ENCODE data around the gene DMRTB1.

DMRTB1 gene

DNA sequence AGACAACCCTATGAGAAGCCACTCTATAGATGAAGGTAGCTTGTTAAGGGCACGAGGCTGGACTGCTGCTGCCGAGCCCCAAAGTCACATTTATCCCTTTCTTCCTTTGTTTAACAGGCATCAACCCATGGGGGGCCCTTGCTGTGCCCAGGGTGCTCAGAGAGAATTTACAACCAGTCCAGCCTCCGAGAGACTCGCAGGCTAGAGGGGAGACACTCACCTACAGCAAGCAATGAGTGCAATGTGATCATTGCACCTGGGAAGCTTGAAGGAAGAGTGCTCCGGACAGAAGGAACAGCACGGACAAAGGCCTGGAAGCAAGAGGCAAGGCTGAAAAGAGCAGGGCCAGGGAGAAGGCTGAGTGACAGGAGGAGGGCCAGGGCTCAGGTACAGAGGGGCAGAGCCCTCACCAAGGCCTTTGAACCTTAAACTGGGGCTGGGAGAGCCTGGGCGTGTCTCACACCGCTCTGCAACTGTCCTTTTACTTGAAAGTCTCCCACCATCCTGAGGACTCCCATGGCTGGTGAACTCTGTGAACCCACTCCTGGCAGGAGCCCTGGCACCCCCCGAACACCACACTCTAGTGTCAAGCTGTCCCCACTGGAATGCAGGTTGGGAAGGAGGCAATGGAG is 27.3 kb downstream of the DMRTB1 start:
- H3K4me2 ChIP-seq (ENCODE audit: low read length), result no peak overlapping the region
- H3K9me2 ChIP-seq (replicated peaks; ENCODE audit: control insufficient read depth, low read length), result no peaks in the 10 kb centered on the region
- no peaks in the 10 kb centered on the region for H3K79me2 ChIP-seq (ENCODE audit: control insufficient read depth, low read length)
- TF ChIP-seq EZH2phosphoT487 (IDR thresholded peaks at IDR 0.05; ENCODE audit: borderline replicate concordance, low read length), result no peak
- TF ChIP-seq, protein P1, sequence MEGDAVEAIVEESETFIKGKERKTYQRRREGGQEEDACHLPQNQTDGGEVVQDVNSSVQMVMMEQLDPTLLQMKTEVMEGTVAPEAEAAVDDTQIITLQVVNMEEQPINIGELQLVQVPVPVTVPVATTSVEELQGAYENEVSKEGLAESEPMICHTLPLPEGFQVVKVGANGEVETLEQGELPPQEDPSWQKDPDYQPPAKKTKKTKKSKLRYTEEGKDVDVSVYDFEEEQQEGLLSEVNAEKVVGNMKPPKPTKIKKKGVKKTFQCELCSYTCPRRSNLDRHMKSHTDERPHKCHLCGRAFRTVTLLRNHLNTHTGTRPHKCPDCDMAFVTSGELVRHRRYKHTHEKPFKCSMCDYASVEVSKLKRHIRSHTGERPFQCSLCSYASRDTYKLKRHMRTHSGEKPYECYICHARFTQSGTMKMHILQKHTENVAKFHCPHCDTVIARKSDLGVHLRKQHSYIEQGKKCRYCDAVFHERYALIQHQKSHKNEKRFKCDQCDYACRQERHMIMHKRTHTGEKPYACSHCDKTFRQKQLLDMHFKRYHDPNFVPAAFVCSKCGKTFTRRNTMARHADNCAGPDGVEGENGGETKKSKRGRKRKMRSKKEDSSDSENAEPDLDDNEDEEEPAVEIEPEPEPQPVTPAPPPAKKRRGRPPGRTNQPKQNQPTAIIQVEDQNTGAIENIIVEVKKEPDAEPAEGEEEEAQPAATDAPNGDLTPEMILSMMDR (IDR thresholded peaks at IDR 0.05; ENCODE audit: low read depth, low read length, poor library complexity, severe bottlenecking), result no peak
- no peaks in the 10 kb centered on the region for H3K27me3 ChIP-seq (ENCODE audit: control insufficient read depth, low read length)
- no peak overlapping the region for H3K27ac ChIP-seq (ENCODE audit: low read depth, low read length)
- no peaks in the 10 kb centered on the region for H3K9me3 ChIP-seq (ENCODE audit: control insufficient read depth, insufficient read depth, low read length)
- H3K4me1 ChIP-seq (ENCODE audit: control insufficient read depth, low read length), result no peaks in the 10 kb centered on the region
- H3K36me3 ChIP-seq (ENCODE audit: control insufficient read depth, low read length), result no peaks in the 10 kb centered on the region
- H3K4me3 ChIP-seq (ENCODE audit: low read length), result no peak overlapping the region
- no peaks in the 10 kb centered on the region for H3F3A ChIP-seq (ENCODE audit: control insufficient read depth, insufficient read depth)
- H4K20me1 ChIP-seq (ENCODE audit: control insufficient read depth, insufficient read depth, low read depth, low read length), result no peaks in the 10 kb centered on the region

DNA sequence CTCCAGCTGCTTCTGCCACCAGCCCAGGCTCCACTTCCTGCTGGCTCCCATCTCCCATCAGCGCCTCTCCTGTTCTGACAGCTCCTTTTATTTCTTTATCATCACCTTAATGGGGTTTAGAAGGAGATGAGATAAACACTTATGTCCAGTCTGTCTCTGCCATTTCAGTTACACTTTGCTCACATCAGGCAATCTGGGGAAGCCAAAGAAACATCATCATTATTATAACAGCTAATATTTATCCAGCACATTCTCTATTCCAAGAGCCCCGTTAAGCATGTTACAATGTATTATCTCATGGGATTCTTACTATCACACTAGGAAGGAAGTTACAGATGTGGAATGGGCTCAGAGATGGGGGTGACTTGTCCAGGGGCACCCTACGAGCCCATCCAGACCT is 31.2 kb downstream of the DMRTB1 start:
- Histone ChIP-seq H3F3A (ENCODE audit: control insufficient read depth, insufficient read depth) (no peaks in the 10 kb centered on the region), H3K4me1 (ENCODE audit: control insufficient read depth, low read length) (no peaks in the 10 kb centered on the region), H3K27me3 (ENCODE audit: control insufficient read depth, low read length) (no peaks in the 10 kb centered on the region), H3K4me3 (ENCODE audit: low read length) (no peak overlapping the region), H3K4me2 (ENCODE audit: low read length) (no peak overlapping the region), H3K9me2 (replicated peaks; ENCODE audit: control insufficient read depth, low read length) (no peaks in the 10 kb centered on the region), H3K9me3 (ENCODE audit: control insufficient read depth, insufficient read depth, low read length) (no peaks in the 10 kb centered on the region), H4K20me1 (ENCODE audit: control insufficient read depth, insufficient read depth, low read depth, low read length) (no peaks in the 10 kb centered on the region), H3K36me3 (ENCODE audit: control insufficient read depth, low read length) (no peaks in the 10 kb centered on the region), H3K27ac (ENCODE audit: low read depth, low read length) (no peak overlapping the region), H3K79me2 (ENCODE audit: control insufficient read depth, low read length) (no peaks in the 10 kb centered on the region)
- TF ChIP-seq, protein P1 (IDR thresholded peaks at IDR 0.05; ENCODE audit: low read depth, low read length, poor library complexity, severe bottlenecking), result no peak
- TF ChIP-seq EZH2phosphoT487 (IDR thresholded peaks at IDR 0.05; ENCODE audit: borderline replicate concordance, low read length), result no peak

- Histone ChIP-seq H3K9me3 (ENCODE audit: control insufficient read depth, insufficient read depth, low read length) (no peaks in the 10 kb centered on the region), H4K20me1 (ENCODE audit: control insufficient read depth, insufficient read depth, low read depth, low read length) (no peaks in the 10 kb centered on the region), H3K27me3 (ENCODE audit: control insufficient read depth, low read length) (peaks cover 3% of the 10 kb centered on the region; the same call in 1 of the 2 replicates), H3K4me2 (ENCODE audit: low read length) (no peak overlapping the region), H3K4me3 (ENCODE audit: low read length) (no peak overlapping the region), H3K79me2 (ENCODE audit: control insufficient read depth, low read length) (no peaks in the 10 kb centered on the region), H3K9me2 (replicated peaks; ENCODE audit: control insufficient read depth, low read length) (no peaks in the 10 kb centered on the region), H3K4me1 (ENCODE audit: control insufficient read depth, low read length) (no peaks in the 10 kb centered on the region), H3K36me3 (ENCODE audit: control insufficient read depth, low read length) (no peaks in the 10 kb centered on the region), H3F3A (ENCODE audit: control insufficient read depth, insufficient read depth) (no peaks in the 10 kb centered on the region), H3K27ac (ENCODE audit: low read depth, low read length) (no peak overlapping the region)
- TF ChIP-seq EZH2phosphoT487 (IDR thresholded peaks at IDR 0.05; ENCODE audit: borderline replicate concordance, low read length), result no peak
- TF ChIP-seq, protein P1 (IDR thresholded peaks at IDR 0.05; ENCODE audit: low read depth, low read length, poor library complexity, severe bottlenecking), result no peak
Measured at GRCh38 chr1:53495633-53496345, 36.6 kb downstream of the DMRTB1 start.
